K562 (cell line): Measurements from ENCODE around the gene SH2D4B. TPM values are rescaled to one million over a fixed set of nuclear protein-coding genes. Genes with fewer than 3 reads are reported as not detected.

Experiments
- GABPA ChIP-seq: fragments of 200-800 bp; sonication (Bioruptor generic); conservative IDR thresholded peaks from 2 replicates; pipeline ENCODE4 v1.6.1; 2016; ENCODE audit warnings: low read depth, missing genetic modification characterization, missing compliant biosample characterization
- GATAD2A ChIP-seq: fragments of 450-650 bp; IDR thresholded peaks from 2 replicates; pipeline ENCODE4 v1.6.1; 2017
- HMG20B ChIP-seq: fragments of 250-450 bp; sonication (Bioruptor Pico); IDR thresholded peaks from 2 replicates; pipeline ENCODE4 v1.5.0; 2021; ENCODE audit warnings: mild to moderate bottlenecking
- MXD1 ChIP-seq: fragments of 250-450 bp; sonication (Bioruptor Pico); IDR thresholded peaks from 2 replicates; pipeline ENCODE4 v1.8.0; 2021; ENCODE audit warnings: borderline replicate concordance, mild to moderate bottlenecking, moderate library complexity; ENCODE audit not compliant: poor library complexity, severe bottlenecking
- POLR2AphosphoS2 ChIP-seq: IDR thresholded peaks from 2 replicates; pipeline ENCODE4 v1.6.1; 2012; ENCODE audit warnings: low read length, improper control_type of control experiment
- POLR3A ChIP-seq: IDR thresholded peaks from 2 replicates; pipeline ENCODE4 v1.6.1; 2011; ENCODE audit warnings: borderline replicate concordance, mild to moderate bottlenecking, moderate library complexity; ENCODE audit not compliant: insufficient read length, insufficient read depth; ENCODE audit errors: extremely low read depth
- PRMT5 ChIP-seq: sonication (generic); formaldehyde crosslinking; IDR thresholded peaks from 2 replicates; pipeline ENCODE4 v1.5.0; 2020; ENCODE audit warnings: missing genetic modification reagents
- PRPF4 ChIP-seq: fragments of 200-400 bp; formaldehyde crosslinking; IDR thresholded peaks from one replicate; pipeline ENCODE4 v1.6.1; 2017; ENCODE audit warnings: low read length, low read depth, mild to moderate bottlenecking; ENCODE audit not compliant: insufficient read depth, poor library complexity, severe bottlenecking
- PTBP1 ChIP-seq: fragments of 200-400 bp; formaldehyde crosslinking; IDR thresholded peaks from 2 replicates; pipeline ENCODE4 v1.6.1; 2017; ENCODE audit warnings: low read depth, low read length
- SMARCB1 ChIP-seq: IDR thresholded peaks from 2 replicates; pipeline ENCODE4 v1.6.1; 2011; ENCODE audit warnings: improper control_type of control experiment, low read depth; ENCODE audit not compliant: insufficient read length
- TBL1XR1 ChIP-seq, 2 experiments: IDR thresholded peaks; 2 replicates each; pipeline ENCODE4 v1.6.1; 2012; ENCODE audit warnings: improper control_type of control experiment in 2 of 2, low read length in 2 of 2, mild to moderate bottlenecking in 1 of 2
- ZC3H4 ChIP-seq: sonication (generic); formaldehyde crosslinking; IDR thresholded peaks from 2 replicates; pipeline ENCODE4 v1.9.0; 2021; ENCODE audit warnings: missing genetic modification reagents, borderline replicate concordance
- ZNF280A ChIP-seq: fragments of 450-650 bp; IDR thresholded peaks from 2 replicates; pipeline ENCODE4 v1.6.1; 2018; ENCODE audit warnings: mild to moderate bottlenecking, low read depth; ENCODE audit not compliant: partially characterized antibody
- ZNF551 ChIP-seq: fragments of 250-450 bp; sonication (Bioruptor Pico); IDR thresholded peaks from 2 replicates; pipeline ENCODE4 v1.5.0; 2021; ENCODE audit warnings: mild to moderate bottlenecking, moderate library complexity
- ZNF644 ChIP-seq: fragments of 200-800 bp; sonication (Bioruptor generic); IDR thresholded peaks from 2 replicates; pipeline ENCODE4 v1.6.1; 2016; ENCODE audit warnings: low read depth, missing genetic modification characterization, missing compliant biosample characterization
- polyA plus RNA-seq, 8 experiments: library from polyadenylated mRNA; depleted of rRNA in 4 of 8; stranded (reverse) in 5 of 8; unstranded in 3 of 8; fragments of >200 nt; fragmentation: Nextera tagmentation in 2 of 8; fragmentation: Illumina TruSeq in 1 of 8; extraction: Ambion mirVana in 2 of 8; extraction: Trizol in 1 of 8; gene quantifications; 2 replicates each; pipeline versions ENCODE4 v1.2.1 to v1.2.3, GENCODE V29; 2011 to 2014; ENCODE audit warnings: inconsistent platforms in 1 of 8, missing spikeins in 1 of 8
- total RNA-seq, 7 experiments: library from RNA; depleted of rRNA in 6 of 7; stranded (reverse); fragments of >200 nt in 6 of 7; fragmentation: Illumina TruSeq in 2 of 7; extraction: Trizol in 2 of 7; gene quantifications; 2 replicates each; pipeline versions ENCODE4 v1.2.1 to v1.2.3, GENCODE V29; 2011 to 2021; ENCODE audit warnings: low replicate concordance in 1 of 7
- TF ChIP-seq, protein P1 (sequence below): fragments of 250-450 bp; sonication (Bioruptor Pico); IDR thresholded peaks from 2 replicates; pipeline ENCODE4 v1.4.0; 2020; ENCODE audit warnings: mild to moderate bottlenecking, moderate library complexity, borderline replicate concordance
- TF ChIP-seq, protein P2 (sequence below): fragments of 450-650 bp; IDR thresholded peaks from 2 replicates; pipeline ENCODE4 v1.6.1; 2018; ENCODE audit not compliant: partially characterized antibody

SH2D4B gene
- total and polyA plus RNA-seq, 9 of the 15 experiments (the other 6 are each of a cell fraction or from before 2014, with no cell fraction given): 0.03 to 0.14 (median 0.04) TPM; not detected in 4

DNA sequence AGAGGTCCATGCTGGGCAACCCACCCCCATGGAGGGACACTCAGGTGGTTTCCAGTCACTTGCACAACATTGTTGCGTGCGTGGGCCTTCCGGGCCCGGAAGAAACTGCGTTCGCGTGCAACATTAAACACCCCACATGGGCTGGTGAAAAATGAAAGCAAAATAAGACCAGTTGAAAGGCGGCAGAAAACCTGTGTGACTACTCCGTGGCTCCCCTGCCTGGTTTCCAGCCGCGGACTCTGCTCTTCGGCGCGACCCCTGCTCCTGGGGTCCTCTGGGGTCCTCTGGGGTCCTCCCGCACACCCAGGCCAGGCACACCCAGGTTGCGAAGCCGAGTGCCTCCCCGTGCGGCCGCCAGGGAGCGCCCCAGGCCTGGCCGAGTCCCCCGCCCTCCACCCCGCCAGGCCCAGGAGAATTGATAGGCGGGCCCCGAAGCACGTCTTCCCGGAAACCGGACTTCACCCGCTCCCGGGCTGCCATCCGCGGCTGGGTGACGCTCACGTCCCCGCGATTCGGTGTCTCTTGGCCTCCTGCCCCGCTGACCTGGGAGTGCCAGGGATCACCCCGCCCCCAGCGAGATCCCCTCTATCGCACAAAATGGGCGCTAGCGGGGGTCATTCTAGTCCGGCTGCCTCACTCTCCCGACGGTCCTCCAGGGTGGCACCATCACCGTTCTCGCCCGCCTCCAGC lies 1.9 kb upstream of the SH2D4B start (continued):
- TF ChIP-seq ZNF280A (no peak), GABPA (peak; percentile 31; the same call in 1 of the 2 replicates), ZNF644 (tag) (0 out of 2 replicates have a peak, but pooled peaks have one; percentile 26), ZNF551 (CRISPR knock-in tag) (no peak), GATAD2A (no peak), SMARCB1 (no peak), POLR2AphosphoS2 (no peak), ZC3H4 (no peak), PRMT5 (no peak), TBL1XR1 (IDR thresholded peaks at IDR 0.05; ENCODE audit: low read length in 2 of 2) (no peak), HMG20B (no peak), PRPF4 (no peak), POLR3A (no peak), PTBP1 (no peak), MXD1 (CRISPR knock-in tag) (no peak)
- TF ChIP-seq, protein P1, sequence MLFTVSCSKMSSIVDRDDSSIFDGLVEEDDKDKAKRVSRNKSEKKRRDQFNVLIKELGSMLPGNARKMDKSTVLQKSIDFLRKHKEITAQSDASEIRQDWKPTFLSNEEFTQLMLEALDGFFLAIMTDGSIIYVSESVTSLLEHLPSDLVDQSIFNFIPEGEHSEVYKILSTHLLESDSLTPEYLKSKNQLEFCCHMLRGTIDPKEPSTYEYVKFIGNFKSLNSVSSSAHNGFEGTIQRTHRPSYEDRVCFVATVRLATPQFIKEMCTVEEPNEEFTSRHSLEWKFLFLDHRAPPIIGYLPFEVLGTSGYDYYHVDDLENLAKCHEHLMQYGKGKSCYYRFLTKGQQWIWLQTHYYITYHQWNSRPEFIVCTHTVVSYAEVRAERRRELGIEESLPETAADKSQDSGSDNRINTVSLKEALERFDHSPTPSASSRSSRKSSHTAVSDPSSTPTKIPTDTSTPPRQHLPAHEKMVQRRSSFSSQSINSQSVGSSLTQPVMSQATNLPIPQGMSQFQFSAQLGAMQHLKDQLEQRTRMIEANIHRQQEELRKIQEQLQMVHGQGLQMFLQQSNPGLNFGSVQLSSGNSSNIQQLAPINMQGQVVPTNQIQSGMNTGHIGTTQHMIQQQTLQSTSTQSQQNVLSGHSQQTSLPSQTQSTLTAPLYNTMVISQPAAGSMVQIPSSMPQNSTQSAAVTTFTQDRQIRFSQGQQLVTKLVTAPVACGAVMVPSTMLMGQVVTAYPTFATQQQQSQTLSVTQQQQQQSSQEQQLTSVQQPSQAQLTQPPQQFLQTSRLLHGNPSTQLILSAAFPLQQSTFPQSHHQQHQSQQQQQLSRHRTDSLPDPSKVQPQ (CRISPR knock-in tag): no peak
- TF ChIP-seq, protein P2, sequence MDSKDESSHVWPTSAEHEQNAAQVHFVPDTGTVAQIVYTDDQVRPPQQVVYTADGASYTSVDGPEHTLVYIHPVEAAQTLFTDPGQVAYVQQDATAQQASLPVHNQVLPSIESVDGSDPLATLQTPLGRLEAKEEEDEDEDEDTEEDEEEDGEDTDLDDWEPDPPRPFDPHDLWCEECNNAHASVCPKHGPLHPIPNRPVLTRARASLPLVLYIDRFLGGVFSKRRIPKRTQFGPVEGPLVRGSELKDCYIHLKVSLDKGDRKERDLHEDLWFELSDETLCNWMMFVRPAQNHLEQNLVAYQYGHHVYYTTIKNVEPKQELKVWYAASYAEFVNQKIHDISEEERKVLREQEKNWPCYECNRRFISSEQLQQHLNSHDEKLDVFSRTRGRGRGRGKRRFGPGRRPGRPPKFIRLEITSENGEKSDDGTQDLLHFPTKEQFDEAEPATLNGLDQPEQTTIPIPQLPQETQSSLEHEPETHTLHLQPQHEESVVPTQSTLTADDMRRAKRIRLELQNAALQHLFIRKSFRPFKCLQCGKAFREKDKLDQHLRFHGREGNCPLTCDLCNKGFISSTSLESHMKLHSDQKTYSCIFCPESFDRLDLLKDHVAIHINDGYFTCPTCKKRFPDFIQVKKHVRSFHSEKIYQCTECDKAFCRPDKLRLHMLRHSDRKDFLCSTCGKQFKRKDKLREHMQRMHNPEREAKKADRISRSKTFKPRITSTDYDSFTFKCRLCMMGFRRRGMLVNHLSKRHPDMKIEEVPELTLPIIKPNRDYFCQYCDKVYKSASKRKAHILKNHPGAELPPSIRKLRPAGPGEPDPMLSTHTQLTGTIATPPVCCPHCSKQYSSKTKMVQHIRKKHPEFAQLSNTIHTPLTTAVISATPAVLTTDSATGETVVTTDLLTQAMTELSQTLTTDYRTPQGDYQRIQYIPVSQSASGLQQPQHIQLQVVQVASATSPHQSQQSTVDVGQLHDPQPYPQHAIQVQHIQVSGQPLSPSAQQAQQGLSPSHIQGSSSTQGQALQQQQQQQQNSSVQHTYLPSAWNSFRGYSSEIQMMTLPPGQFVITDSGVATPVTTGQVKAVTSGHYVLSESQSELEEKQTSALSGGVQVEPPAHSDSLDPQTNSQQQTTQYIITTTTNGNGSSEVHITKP: no peak
